Dedifferentiated amniotic fluid mesenchymal stem cell (primary cell): ENCODE measurements around the gene DISP3.

ENCODE experiments used
- DNase-seq: peaks from one replicate; pipeline ENCODE4 v3.0.0-alpha.2; 2016; ENCODE audit errors: extremely low spot score

The DISP3 gene

GRCh38 chr1:11461531-11462137 lies 17.3 kb upstream of the DISP3 start:
- no peak for DNase-seq

GRCh38 chr1:11462224-11462923 lies 16.6 kb upstream of the DISP3 start:
- no peak for DNase-seq

DNA sequence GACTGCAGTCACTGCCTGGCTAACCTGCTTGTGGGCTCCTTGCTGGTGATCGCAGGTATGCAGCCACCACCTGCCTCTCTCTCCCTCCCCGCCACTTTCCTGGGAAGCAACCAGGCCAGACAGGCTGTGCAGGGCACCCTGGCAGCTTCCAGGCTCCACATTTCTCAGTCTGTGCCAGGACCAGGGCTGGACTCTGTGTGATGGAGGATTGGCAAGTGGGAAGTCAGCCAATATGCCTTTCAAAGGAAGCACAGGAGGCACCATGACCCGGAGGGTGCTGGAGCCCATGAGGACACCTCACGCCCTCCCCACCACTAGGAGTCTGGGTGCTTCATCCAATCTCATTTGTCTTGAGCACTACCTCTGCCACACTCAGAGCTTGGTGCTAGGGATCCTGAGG lies 15.8 kb upstream of the DISP3 start:
- no peak for DNase-seq

GRCh38 chr1:11465307-11465706 lies 13.6 kb upstream of the DISP3 start:
- no peak for DNase-seq

- DNase-seq = no peak
Observed at GRCh38 chr1:11466416-11466815, 12.5 kb upstream of the DISP3 start.

- no peak for DNase-seq
Observed at GRCh38 chr1:11468878-11469277, 10.1 kb upstream of the DISP3 start.

GRCh38 chr1:11470912-11471311 lies 8.0 kb upstream of the DISP3 start:
- no peak for DNase-seq

GRCh38 chr1:11471473-11471872 lies 7.5 kb upstream of the DISP3 start:
- DNase-seq = no peak

- no peak for DNase-seq
Observed at GRCh38 chr1:11472284-11472683, 6.7 kb upstream of the DISP3 start.

- DNase-seq = no peak
Observed at GRCh38 chr1:11472741-11473140, 6.2 kb upstream of the DISP3 start.

GRCh38 chr1:11473491-11474034 lies 5.4 kb upstream of the DISP3 start:
- no peak for DNase-seq

DNA sequence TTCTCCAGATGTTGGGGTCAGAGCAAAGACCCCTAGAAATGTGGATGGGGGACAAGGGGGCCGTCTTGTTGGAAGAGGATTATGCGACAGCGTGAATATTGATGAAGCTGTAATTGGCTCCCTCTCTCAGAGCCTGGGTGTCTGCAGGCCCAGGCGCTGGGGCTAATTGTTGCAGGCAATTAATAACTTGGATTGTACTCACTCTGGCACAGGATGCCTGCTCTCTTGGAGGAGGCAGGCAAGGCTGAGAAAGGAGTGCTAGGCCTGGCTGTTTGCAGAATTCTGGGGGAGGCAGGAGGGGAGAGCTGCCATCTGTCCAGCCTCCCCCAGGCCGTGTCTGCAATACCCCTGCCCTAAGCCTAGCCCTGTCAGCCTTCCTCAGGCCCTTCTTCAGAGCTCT lies 4.1 kb upstream of the DISP3 start:
- no peak for DNase-seq

DNA sequence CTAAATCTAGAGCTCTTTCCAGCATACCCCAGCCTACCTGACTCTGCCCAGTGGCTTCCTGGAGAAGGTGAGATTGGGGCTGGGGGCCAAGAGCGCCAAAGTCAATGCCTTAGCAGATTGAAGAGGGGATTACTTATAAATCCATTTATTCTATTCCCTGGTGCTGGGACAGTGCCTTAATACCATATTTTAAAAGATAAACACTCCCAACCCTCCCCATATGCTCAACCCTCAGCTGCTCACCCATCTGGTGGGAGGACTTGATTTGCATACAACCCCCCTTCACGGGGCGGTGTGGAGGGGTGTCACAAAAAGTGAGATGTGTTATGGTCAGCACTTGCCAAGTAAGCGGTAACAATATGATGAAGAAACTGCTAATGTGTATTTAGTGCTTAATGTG lies 3.2 kb upstream of the DISP3 start:
- DNase-seq = no peak

- no peak for DNase-seq
Observed at GRCh38 chr1:11479375-11479979, 522 bp downstream of the DISP3 start.

DNA sequence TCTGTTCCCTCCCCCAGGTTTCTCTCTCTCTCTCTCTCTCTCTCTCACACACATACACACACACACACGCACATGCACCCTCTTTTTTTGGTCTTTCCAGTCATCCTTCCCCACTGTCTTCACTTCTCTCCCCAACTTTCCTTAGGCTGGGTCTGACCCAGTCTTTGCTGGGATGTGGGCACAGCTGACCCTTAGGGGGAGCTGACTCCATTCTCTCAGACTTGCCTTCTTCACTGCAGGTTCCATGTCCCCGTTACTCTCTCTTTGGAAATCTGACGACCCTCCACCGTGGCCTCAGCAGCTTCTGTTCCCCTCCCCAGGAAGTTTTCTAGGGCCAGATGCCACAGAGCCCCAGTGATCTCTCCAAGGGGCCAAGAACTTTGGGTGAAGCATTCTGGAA lies 2.1 kb downstream of the DISP3 start:
- DNase-seq = no peak

DNA sequence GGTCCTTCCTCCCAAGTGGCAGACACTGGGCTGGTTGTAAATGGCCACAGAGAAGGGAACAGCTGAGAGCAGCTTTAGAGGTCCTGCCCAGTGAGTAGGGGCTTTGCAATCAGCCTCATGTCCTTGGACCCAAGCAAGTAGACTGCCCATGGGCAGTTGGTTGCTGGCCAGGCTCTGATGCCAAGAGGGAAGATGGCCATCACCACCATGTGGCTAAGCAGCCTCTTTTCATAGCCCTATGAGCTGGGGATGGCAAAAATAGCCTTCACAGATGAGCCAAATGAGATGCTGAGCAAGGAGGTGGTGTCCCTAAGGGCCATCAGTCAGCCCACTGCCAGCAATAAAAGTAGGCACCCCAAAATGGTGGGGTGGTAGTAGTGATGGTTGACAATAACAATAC lies 3.2 kb downstream of the DISP3 start:
- no peak for DNase-seq

- DNase-seq = no peak
Observed at GRCh38 chr1:11482701-11483479, 3.9 kb downstream of the DISP3 start.

DNA sequence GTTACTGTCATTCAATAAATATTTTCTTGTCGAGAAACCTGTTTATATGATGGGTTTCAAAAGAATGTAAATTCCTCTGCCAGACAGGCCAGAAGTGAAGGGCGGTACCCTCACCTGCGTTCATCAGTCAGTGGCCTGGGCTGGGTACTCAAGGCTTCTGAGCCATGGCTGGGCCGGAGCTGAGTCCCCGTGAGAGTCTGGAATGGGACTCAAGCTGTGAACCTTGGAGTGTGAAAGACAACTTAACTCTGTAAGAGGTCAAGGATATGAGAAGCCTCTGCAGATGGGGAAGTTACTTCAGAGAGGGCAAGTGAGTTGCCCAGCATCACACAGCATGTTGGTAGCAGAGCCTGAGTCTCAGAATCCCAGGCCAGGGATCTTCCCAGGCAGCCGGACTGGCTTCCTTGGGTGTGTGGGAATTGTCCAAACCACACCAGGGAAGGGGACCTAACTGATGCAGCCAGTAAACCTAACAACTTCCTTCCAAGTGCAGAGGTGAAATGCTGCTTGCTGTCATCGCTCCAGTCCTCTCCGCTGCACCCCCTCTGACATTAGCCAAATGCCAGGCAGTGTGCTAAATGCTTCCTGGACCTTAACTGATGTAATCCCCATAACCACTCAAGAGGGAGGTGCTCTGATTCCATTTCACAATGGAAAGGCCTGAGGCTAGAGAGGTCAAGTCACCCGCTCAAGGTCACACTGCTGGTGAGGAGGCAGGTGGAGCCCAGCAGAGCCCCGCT lies 4.8 kb downstream of the DISP3 start:
- no peak for DNase-seq

DNA sequence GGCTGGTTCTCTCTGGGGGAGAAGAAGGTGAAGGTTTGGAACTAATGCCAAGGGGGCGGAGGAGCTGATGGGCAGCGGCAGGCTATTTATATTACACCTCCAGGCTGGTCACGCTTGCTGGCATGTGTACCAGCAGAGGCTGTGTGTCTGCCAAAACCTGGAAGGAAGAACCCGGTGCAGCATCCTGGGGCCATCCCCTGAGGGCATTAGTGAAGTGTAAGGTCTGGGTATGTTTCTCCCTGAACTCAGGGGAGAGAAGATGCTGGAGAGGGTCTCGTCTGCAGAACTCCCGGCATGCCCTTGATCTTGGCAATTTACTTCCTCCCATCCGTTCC lies 5.3 kb downstream of the DISP3 start:
- no peak for DNase-seq

- no peak for DNase-seq
Observed at GRCh38 chr1:11485191-11485590, 6.2 kb downstream of the DISP3 start.

- no peak for DNase-seq
Observed at GRCh38 chr1:11486231-11487009, 7.5 kb downstream of the DISP3 start.
